ENCODE results near the gene IL4I1. TPM values are rescaled to one million over a fixed set of nuclear protein-coding genes. Genes with fewer than 3 reads are reported as not detected.
A peak's percentile ranks its signal among the peaks of the same experiment; 100 is the strongest.

The IL4I1 gene
- total RNA-seq, 1 experiment from 2014 or later, result not detected

DNA sequence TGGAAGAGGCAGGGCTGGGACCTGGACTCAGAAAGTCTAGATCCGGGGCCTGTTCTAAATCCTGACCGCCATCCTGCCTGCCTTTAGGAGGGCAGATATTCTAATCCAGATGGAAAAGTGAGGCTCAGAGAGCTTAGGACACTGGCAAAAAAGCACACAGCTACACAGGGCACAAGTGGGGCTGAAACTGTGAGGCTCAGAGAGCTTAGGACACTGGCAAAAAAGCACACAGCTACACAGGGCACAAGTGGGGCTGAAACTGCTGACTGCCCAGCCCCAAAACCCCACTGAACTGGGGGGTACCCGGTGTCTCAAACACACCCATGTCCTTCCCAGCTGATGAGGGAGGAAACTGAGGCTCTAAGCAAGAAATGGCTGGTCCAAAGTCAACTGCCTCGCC is 21.5 kb downstream of the IL4I1 start:
- in situ Hi-C loops (cut with HindIII; ENCODE audit: low pct_unique_long_range_greater_than_20kb, low sequenced_read_pairs), result no loop called here
- no peak for DNase-seq (ENCODE audit: low read depth, low spot score)

DNA sequence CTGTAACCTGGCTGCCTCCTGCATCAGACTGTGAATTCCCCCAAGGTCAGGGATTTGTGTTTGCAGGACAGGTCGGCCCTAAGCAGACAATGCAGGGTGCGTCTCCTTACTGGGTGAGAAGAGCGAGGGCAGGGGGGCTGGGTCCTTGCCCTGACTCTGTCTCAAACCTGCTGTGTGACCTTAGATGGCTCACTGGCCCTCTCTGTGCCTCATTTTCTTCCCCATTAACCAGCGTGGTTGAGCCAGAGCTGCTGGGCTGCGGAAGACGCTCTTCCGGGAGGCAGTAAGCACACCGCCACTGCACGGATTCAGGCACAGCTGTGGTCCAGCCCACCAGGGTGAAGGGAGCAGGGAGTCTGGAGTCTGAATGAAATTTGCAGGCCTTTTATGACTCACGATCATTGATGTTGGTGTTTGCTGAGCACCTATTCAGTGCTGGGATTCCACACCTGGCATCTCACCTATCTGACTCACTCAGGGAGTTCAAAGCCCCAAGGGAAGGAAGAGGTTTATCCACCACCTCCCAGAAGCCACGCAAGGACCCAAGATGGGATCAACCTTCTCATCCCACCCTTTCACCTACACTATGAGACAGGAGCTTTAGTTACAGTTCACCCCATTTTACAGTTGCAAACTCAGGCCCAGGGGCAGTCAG is 22.1 kb downstream of the IL4I1 start:
- in situ Hi-C loops (cut with HindIII; ENCODE audit: low pct_unique_long_range_greater_than_20kb, low sequenced_read_pairs), result no loop called here
- no peak for DNase-seq (ENCODE audit: low read depth, low spot score)

DNA sequence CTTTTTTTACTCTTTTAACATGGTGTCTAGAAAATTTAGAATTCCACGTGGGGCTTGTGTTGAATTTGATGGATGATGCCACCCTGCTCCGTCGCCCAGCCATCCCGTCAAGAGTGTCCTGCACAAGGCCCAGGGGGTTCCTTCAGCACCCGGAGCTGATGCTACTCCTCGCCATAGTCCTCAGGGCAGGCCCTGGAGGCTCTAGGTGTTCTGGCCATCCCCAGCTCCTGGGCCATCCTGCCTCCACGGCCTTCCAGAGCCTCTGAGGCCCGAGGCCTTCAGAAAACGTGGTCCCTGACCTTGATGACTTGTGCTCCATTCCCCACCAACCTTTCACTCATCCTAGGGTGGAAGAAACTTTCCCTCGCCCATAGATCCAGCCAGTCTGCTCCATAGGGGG is 22.9 kb downstream of the IL4I1 start:
- DNase-seq (ENCODE audit: low read depth, low spot score), result no peak
- in situ Hi-C loops (cut with HindIII; ENCODE audit: low pct_unique_long_range_greater_than_20kb, low sequenced_read_pairs), result no loop called here

DNA sequence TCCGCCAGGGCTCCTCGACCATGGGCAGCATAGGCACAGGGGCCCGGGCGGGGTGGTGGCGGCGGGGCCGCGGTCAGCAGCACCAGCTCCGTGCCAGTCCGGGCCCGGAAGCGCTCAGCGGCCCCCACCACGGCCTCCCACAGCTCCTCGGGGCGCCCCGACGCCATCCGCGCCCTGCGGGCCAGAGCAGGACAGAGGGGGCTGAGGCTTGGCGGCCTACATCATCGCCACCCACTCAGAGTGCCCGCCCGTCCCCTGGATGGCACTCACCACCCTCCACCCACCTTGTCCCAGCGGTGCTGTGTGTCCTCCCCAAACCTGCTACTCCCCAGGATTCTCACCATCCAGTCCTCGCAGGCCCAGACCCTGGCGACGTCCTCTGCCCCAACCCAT is 23.6 kb downstream of the IL4I1 start:
- in situ Hi-C loops (cut with HindIII; ENCODE audit: low pct_unique_long_range_greater_than_20kb, low sequenced_read_pairs), result no loop called here
- DNase-seq (ENCODE audit: low read depth, low spot score), result no peak

DNA sequence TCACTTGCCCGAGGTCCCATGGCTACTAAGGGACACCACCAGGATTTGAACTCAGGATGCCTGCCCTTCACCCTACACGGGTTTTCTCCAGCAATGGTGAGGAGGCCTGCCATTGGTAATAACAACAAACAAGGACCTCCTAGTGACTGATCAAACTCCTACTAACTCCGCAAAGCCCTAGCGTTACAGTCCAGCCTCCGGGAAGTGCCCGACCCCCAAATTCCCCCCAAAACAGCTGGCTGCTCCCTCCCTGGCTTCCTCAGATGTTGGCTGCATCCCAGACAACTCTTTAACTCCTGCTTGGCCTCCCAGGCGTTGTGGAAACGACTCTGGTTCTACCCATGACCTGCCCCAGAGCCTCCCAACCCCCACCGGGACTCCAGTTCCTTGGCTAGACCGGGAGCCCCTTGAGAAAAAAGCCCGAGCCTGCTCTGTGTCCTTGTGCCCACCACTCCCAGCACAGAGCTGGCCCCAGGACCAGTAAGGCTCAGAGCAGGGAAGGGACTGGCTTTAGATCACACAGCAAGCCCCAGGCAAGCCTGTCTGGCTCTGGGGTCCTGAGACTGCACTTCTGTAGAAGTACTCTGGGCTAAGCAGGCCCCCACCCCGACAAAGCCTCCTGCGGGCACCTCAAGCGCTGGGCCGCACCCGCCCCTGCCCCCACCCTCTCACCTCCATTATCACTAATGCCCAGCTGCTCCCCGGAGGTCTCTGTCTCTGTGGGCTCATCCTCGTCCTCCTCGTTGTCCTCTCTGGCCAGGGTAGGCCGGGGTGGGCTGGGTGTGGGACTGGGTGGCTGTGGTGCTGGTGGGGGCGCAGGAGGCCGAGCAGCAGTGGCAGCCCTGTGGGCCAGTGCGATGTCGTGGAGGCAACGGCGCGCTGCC is 24.2 kb downstream of the IL4I1 start:
- DNase-seq (ENCODE audit: low read depth, low spot score), result no peak
- in situ Hi-C loops (cut with HindIII; ENCODE audit: low pct_unique_long_range_greater_than_20kb, low sequenced_read_pairs), result no loop called here

DNA sequence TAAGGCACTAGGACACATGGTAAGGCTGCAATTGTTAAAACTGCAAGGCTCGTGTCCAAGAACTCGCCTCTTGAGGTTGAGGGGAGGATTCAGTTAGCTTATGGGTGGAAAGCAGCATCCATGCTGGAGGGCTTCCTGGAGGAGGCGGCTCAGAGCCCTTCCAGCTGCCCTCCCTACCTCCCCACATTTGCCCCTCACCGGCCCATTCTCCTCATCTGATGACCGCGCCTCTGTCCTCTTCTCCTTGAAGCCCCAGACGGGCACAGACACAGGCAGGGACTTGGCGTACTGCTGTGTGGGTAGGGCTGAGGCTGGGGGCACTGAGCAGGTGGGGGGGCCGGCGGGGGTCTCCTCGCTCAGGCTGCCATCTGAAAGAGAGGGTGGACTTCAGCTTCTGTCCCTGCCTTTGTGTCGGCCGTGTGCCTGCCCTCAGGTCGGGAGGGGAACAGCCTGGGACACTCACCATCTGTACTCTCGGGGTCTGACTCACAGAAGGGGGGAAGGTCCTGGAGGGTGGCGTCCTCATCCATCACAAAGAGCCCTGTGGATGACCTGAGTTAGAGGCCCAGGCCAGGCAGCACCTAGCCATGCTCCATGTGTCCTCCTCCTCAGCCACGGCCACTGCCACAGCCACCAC is 25.2 kb downstream of the IL4I1 start:
- in situ Hi-C loops (cut with HindIII; ENCODE audit: low pct_unique_long_range_greater_than_20kb, low sequenced_read_pairs), result no loop called here
- no peak for DNase-seq (ENCODE audit: low read depth, low spot score)

DNA sequence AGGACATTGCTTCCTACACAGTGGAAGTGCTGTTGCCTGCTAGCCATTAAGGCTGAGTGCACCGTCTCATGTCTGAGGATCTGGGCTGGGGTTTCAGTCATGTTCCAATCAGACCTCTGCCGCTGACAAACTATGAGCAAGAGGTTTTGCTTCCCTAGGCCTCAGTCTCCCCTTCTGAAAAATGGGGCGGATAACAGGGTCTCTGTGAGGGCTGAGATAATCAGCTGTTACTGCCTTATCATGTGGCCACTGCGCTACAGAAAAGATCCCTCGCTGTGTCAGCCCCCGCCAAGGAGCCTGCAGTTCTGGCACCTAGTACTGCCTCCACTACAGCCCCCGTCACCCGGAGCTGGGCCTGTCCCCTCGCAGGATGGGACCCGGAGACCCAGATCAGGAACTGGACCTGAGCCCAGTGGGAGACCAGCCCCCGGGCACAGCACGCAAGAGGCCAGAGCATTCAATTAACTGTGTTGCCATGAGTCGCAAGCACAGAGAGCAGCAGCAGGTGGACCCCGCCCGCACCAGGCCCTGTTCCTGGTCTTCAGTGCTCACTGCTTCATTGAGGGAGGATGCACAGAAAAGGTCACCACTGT is 26.3 kb downstream of the IL4I1 start:
- in situ Hi-C loops (cut with HindIII; ENCODE audit: low pct_unique_long_range_greater_than_20kb, low sequenced_read_pairs), result no loop called here
- no peak for DNase-seq (ENCODE audit: low read depth, low spot score)

DNA sequence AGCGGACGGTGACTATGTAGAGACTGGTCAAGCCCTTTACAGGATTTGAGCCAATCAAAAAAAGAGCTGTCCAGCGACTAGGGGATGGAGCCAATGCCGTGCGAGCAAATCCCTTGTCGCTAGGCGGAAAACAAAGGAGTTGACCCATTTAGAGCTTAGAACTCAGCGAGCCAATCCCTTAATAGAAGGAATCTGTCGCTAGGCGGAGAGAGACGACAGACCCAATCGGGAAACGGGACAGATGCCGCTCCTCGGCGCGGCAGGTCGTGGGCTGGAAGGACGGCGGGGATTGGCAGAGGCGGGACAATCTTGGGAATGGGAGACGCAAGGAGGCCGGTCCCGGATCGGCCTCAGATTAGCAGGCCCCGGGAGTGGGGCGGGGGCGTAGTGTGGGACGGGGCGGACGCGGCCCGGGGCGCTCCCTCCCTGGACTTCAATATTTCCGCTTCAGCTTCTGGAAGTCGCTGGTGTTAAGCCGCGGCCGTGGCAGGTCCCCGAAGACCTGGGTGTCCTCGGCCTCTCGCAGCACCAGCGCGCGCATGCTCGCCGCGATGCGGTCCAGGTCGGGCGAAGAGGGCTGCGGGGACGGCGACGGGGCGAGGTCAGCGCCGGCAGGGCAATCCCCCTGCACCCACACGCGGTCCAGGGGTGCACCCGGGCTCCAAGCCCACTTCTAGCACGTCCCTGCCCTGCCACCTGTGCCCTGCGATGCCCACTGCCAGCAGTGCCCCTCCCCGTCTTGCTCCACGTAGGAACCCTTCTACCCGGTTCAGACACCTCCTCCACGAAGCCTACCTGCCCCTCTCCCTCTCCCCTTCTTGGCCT is 27.0 kb downstream of the IL4I1 start:
- peak; percentile 99 for DNase-seq (ENCODE audit: low read depth, low spot score)
- in situ Hi-C loops (cut with HindIII; ENCODE audit: low pct_unique_long_range_greater_than_20kb, low sequenced_read_pairs), result no loop called here

DNA sequence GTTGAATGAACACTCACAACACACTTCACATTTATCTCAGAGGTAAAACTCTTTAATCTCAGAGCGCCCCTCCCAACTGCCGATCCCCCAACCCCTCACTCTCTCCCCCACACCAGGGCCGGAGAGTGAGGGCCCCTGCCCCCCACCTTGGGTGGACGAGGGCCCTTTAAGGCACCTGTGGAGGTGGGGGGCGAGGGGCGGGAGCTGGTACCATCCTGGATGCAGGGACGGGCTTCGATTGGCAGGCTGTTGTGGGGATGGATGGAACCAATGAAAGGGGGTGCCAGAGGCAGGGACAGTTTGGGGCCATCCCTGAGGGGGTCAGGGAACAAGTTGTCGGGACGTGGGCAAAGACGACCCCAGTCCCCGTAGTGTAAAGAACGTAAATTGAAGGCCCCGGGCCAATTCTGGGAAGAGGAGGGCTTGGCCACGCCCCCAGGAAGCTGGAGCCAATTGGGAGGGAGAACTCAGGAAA is 27.6 kb downstream of the IL4I1 start:
- in situ Hi-C loops (cut with HindIII; ENCODE audit: low pct_unique_long_range_greater_than_20kb, low sequenced_read_pairs), result no loop called here
- no peak for DNase-seq (ENCODE audit: low read depth, low spot score)

DNA sequence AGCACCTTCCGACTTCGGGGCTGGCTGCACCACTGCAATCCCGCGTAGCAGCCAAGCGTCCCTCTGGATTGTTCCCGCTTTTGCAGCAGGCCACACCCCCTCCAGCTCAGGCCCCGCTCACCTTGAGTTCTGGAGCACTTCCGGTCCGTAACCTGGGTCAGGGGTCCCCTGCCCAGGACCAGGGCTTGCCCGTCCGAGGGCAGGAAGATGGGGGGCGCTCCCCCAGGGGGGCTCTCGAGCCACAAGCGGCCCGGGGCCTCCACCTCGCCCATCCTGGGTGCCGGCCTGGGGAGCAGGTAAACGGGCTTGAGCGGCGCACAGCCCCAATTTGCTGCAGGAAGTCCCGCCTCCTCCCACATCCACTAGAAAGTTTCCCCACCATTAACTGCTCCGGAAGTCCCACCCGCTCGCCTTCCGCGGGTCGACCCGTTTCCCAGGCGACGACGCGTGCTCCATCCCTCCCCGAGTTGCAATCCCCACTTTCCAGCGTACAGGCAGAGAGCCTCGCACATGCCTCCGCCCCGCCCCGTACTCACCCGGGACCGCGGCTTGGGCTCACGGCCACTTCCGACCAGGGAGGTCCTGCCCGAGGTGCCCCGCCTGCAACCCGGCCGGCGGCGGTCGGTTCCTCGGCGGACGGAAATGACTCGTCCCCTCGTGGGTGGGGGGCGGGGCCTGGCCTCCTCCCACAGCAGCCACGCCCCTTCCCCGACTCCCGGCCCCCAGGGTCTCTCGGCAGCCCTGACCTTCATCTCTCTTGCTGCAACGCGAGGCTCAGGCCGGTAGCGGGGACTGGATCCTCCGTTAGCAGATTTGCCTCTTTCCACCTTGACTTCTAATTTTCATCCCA is 29.5 kb downstream of the IL4I1 start, which contains the start of gene PNKP:
Gene PNKP, minus strand, starts transcription at position 644 of the 850 bp plus-strand sequence. Its CDS starts 372 bp downstream, at position 272.
- DNase-seq (ENCODE audit: low read depth, low spot score), result peak; percentile 90
- in situ Hi-C loops (cut with HindIII; ENCODE audit: low pct_unique_long_range_greater_than_20kb, low sequenced_read_pairs), result no loop called here

DNA sequence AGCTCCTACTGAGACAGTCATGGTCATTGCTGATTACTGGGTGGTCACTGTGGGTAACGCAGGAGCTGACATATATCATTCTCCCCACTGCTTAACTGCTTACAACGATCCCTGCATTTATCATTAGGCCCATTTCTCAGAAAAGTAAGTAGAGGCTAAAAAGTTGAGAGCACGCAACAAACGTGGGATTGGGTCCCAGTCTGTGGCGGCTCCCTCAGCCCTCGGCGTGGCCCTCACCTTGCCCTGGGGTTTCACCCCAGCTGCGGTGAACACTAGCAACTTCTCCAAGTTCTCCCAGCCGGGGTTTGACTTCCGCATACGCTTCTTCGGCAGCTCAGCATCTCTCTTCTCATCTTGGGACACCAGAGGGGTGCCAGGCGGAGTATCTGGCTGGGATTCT is 31.8 kb downstream of the IL4I1 start:
- in situ Hi-C loops (cut with HindIII; ENCODE audit: low pct_unique_long_range_greater_than_20kb, low sequenced_read_pairs), result no loop called here
- DNase-seq (ENCODE audit: low read depth, low spot score), result no peak

DNA sequence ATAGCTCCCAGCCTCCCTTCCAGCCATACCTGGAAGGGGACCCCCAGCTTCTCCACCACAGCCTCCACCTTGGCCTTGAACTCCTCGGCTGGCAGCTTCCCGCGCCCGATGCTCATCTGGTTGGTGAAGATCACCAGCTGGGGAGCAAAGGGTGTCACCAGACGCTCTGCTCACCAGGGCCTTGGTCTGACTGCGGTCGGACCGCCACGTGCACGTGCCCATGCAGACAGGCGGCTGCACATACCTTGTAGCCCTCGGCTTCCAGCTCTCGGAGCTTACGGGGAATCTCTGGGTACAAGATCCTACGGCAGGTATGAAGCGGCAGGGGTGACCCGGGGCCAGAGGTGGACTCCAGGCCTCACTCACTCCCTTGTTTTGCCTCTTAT is 32.8 kb downstream of the IL4I1 start:
- in situ Hi-C loops (cut with HindIII; ENCODE audit: low pct_unique_long_range_greater_than_20kb, low sequenced_read_pairs), result no loop called here
- DNase-seq (ENCODE audit: low read depth, low spot score), result no peak

DNA sequence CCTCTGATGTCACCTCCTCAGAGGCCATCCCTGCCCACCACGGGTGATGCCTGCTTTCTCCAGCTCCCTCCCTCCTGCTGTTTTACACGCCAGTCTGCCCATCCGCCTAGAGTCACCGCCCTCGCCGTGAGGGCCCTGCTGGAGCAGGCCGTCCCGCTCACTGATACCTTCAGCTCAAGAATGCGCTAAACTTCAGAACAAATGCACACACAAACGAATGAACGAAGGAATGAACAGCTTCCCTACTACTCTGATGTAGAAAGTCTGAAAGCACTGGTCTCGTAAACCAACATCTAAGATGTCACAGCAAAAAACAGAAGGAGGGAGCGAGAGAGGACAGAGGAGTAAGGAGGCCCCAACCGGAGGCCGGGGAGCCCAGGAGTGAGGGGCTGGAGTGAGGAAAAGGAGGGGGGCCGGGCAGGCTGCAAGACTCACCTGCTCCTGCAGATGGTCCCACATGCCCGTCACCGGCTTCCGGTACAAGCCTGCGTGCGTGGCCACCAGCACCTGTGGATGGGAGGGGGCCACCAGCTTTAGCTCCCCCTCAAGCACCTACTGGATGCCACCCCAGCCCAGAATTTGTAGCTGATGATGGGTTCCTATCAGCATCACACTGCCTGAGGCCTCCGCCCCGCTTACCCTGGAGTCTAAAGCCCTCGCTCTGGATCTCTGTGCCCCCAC is 33.3 kb downstream of the IL4I1 start:
- in situ Hi-C loops (cut with HindIII; ENCODE audit: low pct_unique_long_range_greater_than_20kb, low sequenced_read_pairs), result no loop called here
- no peak for DNase-seq (ENCODE audit: low read depth, low spot score)

DNA sequence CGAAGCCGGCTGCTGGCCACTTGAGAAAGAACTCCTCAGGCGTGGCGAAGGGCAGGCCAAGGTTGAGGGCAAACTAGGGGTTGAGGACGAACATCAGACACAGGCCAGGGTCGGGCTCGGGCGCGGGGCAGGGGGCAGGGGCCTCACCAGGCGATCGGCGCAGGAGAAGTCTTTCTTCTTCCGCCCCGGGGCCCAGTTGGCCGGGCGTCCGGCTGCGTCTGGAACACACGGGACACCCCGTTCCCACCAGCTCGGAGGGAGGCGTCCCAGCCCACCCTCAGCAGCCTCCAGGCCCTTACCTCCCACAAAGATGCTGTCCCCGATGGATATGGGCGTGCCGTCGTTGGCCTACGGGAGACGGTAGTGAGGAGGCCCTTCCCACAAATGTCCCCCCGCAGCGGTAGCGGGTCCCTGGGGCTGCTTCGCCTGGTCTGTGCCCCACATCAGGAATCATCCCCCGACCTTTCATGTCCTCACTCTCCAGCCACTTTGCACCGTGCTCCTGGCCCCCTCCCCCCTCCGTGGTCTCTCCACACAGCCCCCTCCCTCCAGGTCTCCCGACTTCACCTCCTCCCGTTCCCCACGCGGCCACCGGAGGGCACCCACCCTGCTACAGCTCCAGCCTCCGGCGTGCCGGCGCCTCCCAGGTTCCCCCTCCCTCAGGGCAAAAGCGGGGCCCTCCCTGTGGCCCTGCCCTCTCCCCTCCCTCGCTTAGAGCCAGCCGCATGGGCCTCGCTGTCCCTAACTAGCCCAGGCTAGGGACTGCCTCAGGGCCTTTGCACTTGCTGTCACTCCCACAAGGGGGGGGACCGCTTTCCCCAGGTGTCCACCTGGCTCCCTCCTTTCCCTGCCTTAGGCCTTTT is 34.1 kb downstream of the IL4I1 start:
- no peak for DNase-seq (ENCODE audit: low read depth, low spot score)
- in situ Hi-C loops (cut with HindIII; ENCODE audit: low pct_unique_long_range_greater_than_20kb, low sequenced_read_pairs), result no loop called here
